ENCODE results near the gene MARCHF2.

The MARCHF2 gene

GRCh38 chr19:8386990-8387389 lies 26.1 kb upstream of the MARCHF2 start:
- H3K4me3 ChIP-seq (ENCODE audit: low read depth, low read length), result no peak overlapping the region
- TF ChIP-seq CTCF (IDR thresholded peaks at IDR 0.05; ENCODE audit: control insufficient read depth, extremely low read depth, insufficient read depth), result no peak
- DNase-seq (ENCODE audit: low read depth), result no peak

GRCh38 chr19:8387688-8388611 lies 25.2 kb upstream of the MARCHF2 start:
- peak; percentile 80 for DNase-seq (ENCODE audit: low read depth)
- no peak overlapping the region for H3K4me3 ChIP-seq (ENCODE audit: low read depth, low read length)
- TF ChIP-seq CTCF (IDR thresholded peaks at IDR 0.05; ENCODE audit: control insufficient read depth, extremely low read depth, insufficient read depth), result no peak

- no peak overlapping the region for H3K4me3 ChIP-seq (ENCODE audit: low read depth, low read length)
- no peak for DNase-seq (ENCODE audit: low read depth)
- TF ChIP-seq CTCF (IDR thresholded peaks at IDR 0.05; ENCODE audit: control insufficient read depth, extremely low read depth, insufficient read depth), result no peak
Observed at GRCh38 chr19:8388612-8388958, 24.5 kb upstream of the MARCHF2 start.

- no peak for TF ChIP-seq CTCF (IDR thresholded peaks at IDR 0.05; ENCODE audit: control insufficient read depth, extremely low read depth, insufficient read depth)
- peak; percentile 100 for DNase-seq (ENCODE audit: low read depth)
- peak within 1 kb of the TSS; percentile 63 for H3K4me3 ChIP-seq (ENCODE audit: low read depth, low read length)
Observed at GRCh38 chr19:8389891-8390616, 23.1 kb upstream of the MARCHF2 start, which contains the start of gene RAB11B. Gene RAB11B (plus strand): TSS chr19:8390360. CDS start chr19:8390417, 57 bp downstream.

GRCh38 chr19:8390617-8390981 lies 22.5 kb upstream of the MARCHF2 start:
- peak overlapping the region; percentile 63 for H3K4me3 ChIP-seq (ENCODE audit: low read depth, low read length)
- peak; percentile 57 for DNase-seq (ENCODE audit: low read depth)
- TF ChIP-seq CTCF (IDR thresholded peaks at IDR 0.05; ENCODE audit: control insufficient read depth, extremely low read depth, insufficient read depth), result no peak

GRCh38 chr19:8391198-8392016 lies 21.7 kb upstream of the MARCHF2 start:
- TF ChIP-seq CTCF (IDR thresholded peaks at IDR 0.05; ENCODE audit: control insufficient read depth, extremely low read depth, insufficient read depth), result no peak
- H3K4me3 ChIP-seq (ENCODE audit: low read depth, low read length), result peak overlapping the region; percentile 48
- no peak for DNase-seq (ENCODE audit: low read depth)
